GM13976 (cell line): ENCODE results near the gene CTSC.

Experiments used
- DNase-seq: peaks from one replicate; pipeline ENCODE4 v3.0.0; 2012; ENCODE audit warnings: low spot score
- in situ Hi-C: fragments of 300-500 bp; cut with MboI; formaldehyde crosslinking; loops from one replicate; pipeline ENCODE4 v1.12.0; 2022; ENCODE audit warnings: low sequenced_read_pairs, mixed read lengths, inconsistent platforms; ENCODE audit not compliant: unreplicated experiment
- TF ChIP-seq, protein P1 (sequence below): IDR thresholded peaks from 2 replicates; pipeline ENCODE4 v1.5.1; 2012; ENCODE audit warnings: borderline replicate concordance, mild to moderate bottlenecking; ENCODE audit not compliant: insufficient read depth; ENCODE audit errors: extremely low read depth, missing control alignments, control extremely low read depth

Gene CTSC

DNA sequence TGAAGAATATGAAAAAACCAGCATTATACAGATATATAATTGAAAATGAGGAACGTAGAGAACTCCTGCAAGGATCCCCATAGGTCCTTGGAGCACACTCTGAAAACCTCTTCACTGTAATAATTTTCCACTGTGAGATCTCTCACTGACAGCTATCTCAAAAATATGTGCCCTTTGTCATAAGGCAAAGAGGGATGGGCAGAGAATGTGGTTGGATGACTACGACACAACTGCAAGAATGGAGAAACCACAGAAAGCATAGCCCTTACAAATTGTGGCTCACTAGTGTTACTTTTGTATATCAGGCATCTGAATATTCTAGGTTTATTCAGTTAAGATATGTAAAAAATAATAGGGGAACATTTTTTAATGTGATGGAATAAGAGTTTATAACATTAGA, 7.9 kb upstream of the CTSC start:
- in situ Hi-C loops, result no loop called here

GRCh38 chr11:88344869-88345268, 7.3 kb upstream of the CTSC start:
- TF ChIP-seq, protein P1, sequence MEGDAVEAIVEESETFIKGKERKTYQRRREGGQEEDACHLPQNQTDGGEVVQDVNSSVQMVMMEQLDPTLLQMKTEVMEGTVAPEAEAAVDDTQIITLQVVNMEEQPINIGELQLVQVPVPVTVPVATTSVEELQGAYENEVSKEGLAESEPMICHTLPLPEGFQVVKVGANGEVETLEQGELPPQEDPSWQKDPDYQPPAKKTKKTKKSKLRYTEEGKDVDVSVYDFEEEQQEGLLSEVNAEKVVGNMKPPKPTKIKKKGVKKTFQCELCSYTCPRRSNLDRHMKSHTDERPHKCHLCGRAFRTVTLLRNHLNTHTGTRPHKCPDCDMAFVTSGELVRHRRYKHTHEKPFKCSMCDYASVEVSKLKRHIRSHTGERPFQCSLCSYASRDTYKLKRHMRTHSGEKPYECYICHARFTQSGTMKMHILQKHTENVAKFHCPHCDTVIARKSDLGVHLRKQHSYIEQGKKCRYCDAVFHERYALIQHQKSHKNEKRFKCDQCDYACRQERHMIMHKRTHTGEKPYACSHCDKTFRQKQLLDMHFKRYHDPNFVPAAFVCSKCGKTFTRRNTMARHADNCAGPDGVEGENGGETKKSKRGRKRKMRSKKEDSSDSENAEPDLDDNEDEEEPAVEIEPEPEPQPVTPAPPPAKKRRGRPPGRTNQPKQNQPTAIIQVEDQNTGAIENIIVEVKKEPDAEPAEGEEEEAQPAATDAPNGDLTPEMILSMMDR, result no peak
- in situ Hi-C loops, result no loop called here

More for the DNA sequence above, 7.9 kb upstream of the CTSC start:
- no peak for DNase-seq
- TF ChIP-seq, protein P1, result no peak

DNA sequence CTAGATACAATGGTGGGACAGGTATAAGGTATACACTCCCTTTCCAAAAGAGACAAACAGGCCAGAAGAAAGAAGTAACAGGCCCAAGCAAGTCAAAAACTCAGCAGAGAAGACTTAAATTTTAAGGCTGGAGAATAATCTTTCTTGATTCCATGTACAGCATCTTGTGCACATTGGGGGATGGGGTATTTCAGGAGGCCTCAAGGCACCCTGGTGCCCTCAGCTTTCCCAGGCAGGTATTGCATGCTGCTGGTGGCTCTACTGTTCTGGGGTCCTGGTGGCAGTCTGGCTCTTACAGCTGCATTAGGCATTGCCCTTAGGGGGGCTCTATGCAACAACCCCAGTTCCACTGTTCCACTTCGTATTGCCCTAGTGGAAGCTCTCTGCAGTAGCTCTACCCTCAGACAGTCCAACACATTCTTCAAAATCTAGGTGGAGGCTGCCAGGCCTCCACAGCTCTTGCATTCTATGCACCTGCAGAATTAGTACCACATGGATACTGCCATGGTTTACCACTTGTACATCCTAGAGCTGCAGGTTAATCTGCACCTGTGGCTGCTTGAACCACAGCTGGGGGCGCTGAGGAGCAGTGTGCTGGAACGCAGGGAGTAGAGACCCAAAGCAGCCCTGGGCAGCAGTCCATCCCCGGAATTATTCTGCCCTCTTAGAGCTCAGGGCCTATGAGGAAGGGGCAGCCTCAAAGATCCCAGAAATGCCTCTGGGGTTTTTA, 4.2 kb upstream of the CTSC start:
- in situ Hi-C loops, result no loop called here
- TF ChIP-seq, protein P1, result peak; percentile 20
- DNase-seq, result no peak

More at GRCh38 chr11:88344869-88345268, 7.3 kb upstream of the CTSC start:
- no peak for DNase-seq

GRCh38 chr11:88340366-88340935, 2.9 kb upstream of the CTSC start:
- in situ Hi-C loops, result no loop called here
- TF ChIP-seq, protein P1, result no peak
- DNase-seq, result no peak

DNA sequence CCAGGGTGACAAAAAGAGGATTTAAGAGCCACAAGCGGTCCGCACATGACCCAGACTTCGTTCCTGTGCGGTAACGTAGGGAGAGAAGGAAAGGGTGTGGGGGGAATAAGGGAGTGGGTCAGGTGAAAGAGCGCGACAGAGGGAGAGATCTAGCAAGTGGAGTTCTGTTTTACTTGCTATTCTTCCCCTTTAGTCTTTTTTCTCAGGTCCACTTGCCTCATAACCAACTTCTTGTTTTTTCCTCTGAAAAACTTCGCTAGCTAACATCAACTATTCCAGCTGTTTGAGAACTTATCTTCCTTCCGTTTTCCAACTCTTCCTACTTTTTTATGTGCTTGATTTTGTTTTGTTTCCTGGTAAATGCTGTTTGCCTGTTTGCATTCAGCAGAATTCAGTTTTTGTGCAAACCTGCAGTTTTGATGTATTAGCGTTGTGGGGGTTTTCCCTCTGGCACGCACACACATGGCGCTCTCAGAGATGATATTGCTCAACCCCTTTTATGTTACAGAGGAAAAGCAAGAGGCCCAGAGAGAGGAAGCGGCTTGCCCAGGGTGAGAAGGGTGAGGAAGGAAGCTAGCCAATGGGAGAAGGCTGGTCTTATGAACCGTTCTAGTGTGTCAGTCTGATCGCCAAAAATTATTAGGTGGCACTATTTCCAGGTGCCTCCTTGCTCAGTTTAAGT, 592 bp upstream of the CTSC start:
- peak; percentile 41 for DNase-seq
- in situ Hi-C loops, result no loop called here
- TF ChIP-seq, protein P1, result no peak

- no peak for DNase-seq
- in situ Hi-C loops, result no loop called here
- TF ChIP-seq, protein P1, result no peak
Measured at GRCh38 chr11:88335284-88335683, 2.3 kb downstream of the CTSC start.
